C4-2B (cell line): Measurements from ENCODE around the gene FMO1.

ENCODE experiments used
- CTCF ChIP-seq: fragments of 450-650 bp; conservative IDR thresholded peaks from 2 replicates; pipeline ENCODE4 v1.5.1; 2017; ENCODE audit warnings: mild to moderate bottlenecking
- ZFX ChIP-seq: fragments of 450-650 bp; IDR thresholded peaks from 2 replicates; pipeline ENCODE4 v1.6.1; 2017

GRCh38 chr1:171261336-171261735, 13.0 kb downstream of the FMO1 start:
- TF ChIP-seq CTCF, result no peak
- no peak for TF ChIP-seq ZFX
